Measurements from ENCODE around the gene AK4.
"Not testable (repeated sequence)": the region's sequence is repeated elsewhere in the genome, so short reads cannot be mapped to it uniquely, and the experiment has no call there.

Gene AK4

GRCh38 chr1:65221638-65222339, 73.8 kb downstream of the AK4 start:
- no peak for DNase-seq

GRCh38 chr1:65222340-65222940, 74.4 kb downstream of the AK4 start:
- DNase-seq: no peak

GRCh38 chr1:65224681-65225091, 76.7 kb downstream of the AK4 start:
- no peak for DNase-seq

GRCh38 chr1:65225179-65225578, 77.2 kb downstream of the AK4 start:
- no peak for DNase-seq

- no peak for DNase-seq
Observed at GRCh38 chr1:65229201-65229600, 81.2 kb downstream of the AK4 start.

- DNase-seq: no peak
Observed at GRCh38 chr1:65229754-65230339, 81.8 kb downstream of the AK4 start.

GRCh38 chr1:65230731-65231481, 82.9 kb downstream of the AK4 start:
- DNase-seq: no peak

- DNase-seq: no peak
Observed at GRCh38 chr1:65231718-65232330, 83.8 kb downstream of the AK4 start.

- DNase-seq: no peak
Observed at GRCh38 chr1:65232461-65232990, 84.5 kb downstream of the AK4 start.

- DNase-seq: no peak
Observed at GRCh38 chr1:65233782-65234181, 85.8 kb downstream of the AK4 start.

GRCh38 chr1:65235867-65236805, 88.1 kb downstream of the AK4 start:
- peak; percentile 57 for DNase-seq

- DNase-seq: not testable (repeated sequence)
Observed at GRCh38 chr1:65237088-65237487, 89.1 kb downstream of the AK4 start.

- no peak for DNase-seq
Observed at GRCh38 chr1:65237503-65237902, 89.5 kb downstream of the AK4 start.

GRCh38 chr1:65238010-65238409, 90.0 kb downstream of the AK4 start:
- DNase-seq: no peak

GRCh38 chr1:65243491-65243890, 95.5 kb downstream of the AK4 start:
- DNase-seq: no peak

- no peak for DNase-seq
Observed at GRCh38 chr1:65245295-65245694, 97.3 kb downstream of the AK4 start.

- no peak for DNase-seq
Observed at GRCh38 chr1:65247419-65248359, 99.7 kb downstream of the AK4 start.

GRCh38 chr1:65250826-65251225, 102.8 kb downstream of the AK4 start:
- no peak for DNase-seq

GRCh38 chr1:65253800-65254319, 105.9 kb downstream of the AK4 start:
- DNase-seq: no peak

GRCh38 chr1:65254320-65255034, 106.5 kb downstream of the AK4 start:
- DNase-seq: peak; percentile 74
